Measurements from ENCODE around the gene AOPEP. TPM values are rescaled to one million over a fixed set of nuclear protein-coding genes. Genes with fewer than 3 reads are reported as not detected.

The AOPEP gene
- total and polyA plus RNA-seq, 11 donors, result 105 to 310 (median 185) TPM

DNA sequence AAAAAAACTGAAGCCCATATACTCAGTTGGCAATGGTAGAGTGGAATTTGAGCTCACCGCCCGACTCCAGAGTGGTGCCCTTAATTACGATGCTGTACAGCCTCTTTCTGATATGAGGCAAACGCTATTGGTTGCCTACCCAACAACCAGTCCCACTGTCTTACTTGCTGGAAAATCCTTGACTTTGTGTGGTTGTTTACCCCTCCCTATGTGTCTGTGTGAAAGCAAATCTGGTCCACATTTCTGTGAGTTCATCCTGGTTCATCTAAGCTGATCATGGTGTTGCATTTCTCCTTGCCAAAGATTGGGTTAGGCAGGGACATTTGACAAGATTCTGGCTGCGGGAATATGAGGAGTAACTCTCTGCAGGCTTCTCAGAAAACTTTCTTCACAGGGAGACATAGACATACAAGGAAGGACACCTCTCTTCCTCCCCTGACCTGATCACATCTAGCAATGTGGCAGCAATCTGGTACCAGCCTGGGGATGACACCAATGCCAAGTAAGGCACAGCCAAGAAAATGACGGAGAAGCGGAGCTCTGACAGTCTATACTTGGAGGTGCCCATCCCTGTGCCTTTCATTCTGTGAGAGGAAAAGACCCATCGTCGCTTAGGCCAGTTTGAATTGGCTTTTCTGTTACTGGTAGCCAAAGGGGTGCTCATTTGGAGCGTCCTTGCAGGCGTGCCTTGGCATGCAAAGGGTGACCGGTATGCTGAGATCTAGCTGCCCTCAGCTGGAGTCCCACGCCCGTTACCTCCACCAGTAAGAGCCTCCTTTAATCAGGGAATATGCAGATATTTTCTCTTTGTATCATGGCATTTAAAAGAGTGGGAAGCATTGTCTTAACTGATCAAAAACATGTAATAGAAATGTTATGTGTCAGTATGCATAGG lies 124.3 kb downstream of the AOPEP start:
- WGBS, 4 donors, result 92 to 97% (median 95%) methylated on average over 14 of the region's 14 CpGs
- intact Hi-C loops (cut with DNase I), result loop anchor here in 1 of 10 donors (10.0 kb wide), 1 partner anchor 56 kb away; no protein-coding TSS in a partner anchor
- no peak overlapping the region for H3K27ac ChIP-seq
- H3K9me3 ChIP-seq, result no peaks in the 10 kb centered on the region
- no peaks in the 10 kb centered on the region for H3K36me3 ChIP-seq
- no peak for DNase-seq
- no peak for ATAC-seq
- H3K4me3 ChIP-seq, result no peak overlapping the region
- H3K4me1 ChIP-seq, result peaks cover 0 to 10% (median 0%) of the 10 kb centered on the region in 12 donors
- H3K27me3 ChIP-seq, result no peaks in the 10 kb centered on the region
- TF ChIP-seq CTCF (IDR thresholded peaks at IDR 0.05) (no peak), POLR2A (IDR thresholded peaks at IDR 0.05) (no peak)

GRCh38 chr9:94851467-94851866 lies 125.0 kb downstream of the AOPEP start:
- intact Hi-C loops (cut with DNase I), result loop anchor here in 1 of 10 donors (10.0 kb wide), 1 partner anchor 57 kb away; no protein-coding TSS in a partner anchor
- H3K27ac ChIP-seq, result no peak overlapping the region
- no peak for DNase-seq
- WGBS, 4 donors, result 95 to 97% (median 96%) methylated on average over 4 of the region's 4 CpGs
- no peaks in the 10 kb centered on the region for H3K9me3 ChIP-seq
- H3K27me3 ChIP-seq, result no peaks in the 10 kb centered on the region
- no peak overlapping the region for H3K4me3 ChIP-seq
- H3K36me3 ChIP-seq, result no peaks in the 10 kb centered on the region
- ATAC-seq, result no peak
- TF ChIP-seq CTCF (IDR thresholded peaks at IDR 0.05) (no peak), POLR2A (IDR thresholded peaks at IDR 0.05) (no peak)
- peaks cover 0 to 10% (median 0%) of the 10 kb centered on the region in 12 donors for H3K4me1 ChIP-seq

GRCh38 chr9:94851892-94852291 lies 125.4 kb downstream of the AOPEP start:
- H3K4me1 ChIP-seq, result peaks cover 0 to 10% (median 0%) of the 10 kb centered on the region in 12 donors
- DNase-seq (no peak), ATAC-seq (no peak)
- no peaks in the 10 kb centered on the region for H3K36me3 ChIP-seq
- TF ChIP-seq CTCF (IDR thresholded peaks at IDR 0.05) (no peak), POLR2A (IDR thresholded peaks at IDR 0.05) (no peak)
- intact Hi-C loops (cut with DNase I), result loop anchor here in 1 of 10 donors (10.0 kb wide), 1 partner anchor 57 kb away; no protein-coding TSS in a partner anchor
- WGBS, 4 donors, result 93 to 97% (median 93%) methylated on average over 5 of the region's 5 CpGs
- H3K9me3 ChIP-seq, result no peaks in the 10 kb centered on the region
- H3K27me3 ChIP-seq, result no peaks in the 10 kb centered on the region
- no peak overlapping the region for H3K27ac ChIP-seq
- H3K4me3 ChIP-seq, result no peak overlapping the region

- Histone ChIP-seq H3K4me3 (no peak overlapping the region), H3K4me1 (peaks cover 0 to 7% (median 0%) of the 10 kb centered on the region in 12 donors), H3K27me3 (no peaks in the 10 kb centered on the region), H3K36me3 (no peaks in the 10 kb centered on the region), H3K27ac (no peak overlapping the region), H3K9me3 (no peaks in the 10 kb centered on the region)
- WGBS, 4 donors, result 97 to 99% (median 97%) methylated on average over 4 of the region's 4 CpGs
- DNase-seq (no peak), ATAC-seq (no peak)
- intact Hi-C loops (cut with DNase I), result loop anchor here in 1 of 10 donors (10.0 kb wide), 1 partner anchor 58 kb away; no protein-coding TSS in a partner anchor
- TF ChIP-seq CTCF (IDR thresholded peaks at IDR 0.05) (no peak), POLR2A (IDR thresholded peaks at IDR 0.05) (no peak)
Measured at GRCh38 chr9:94852373-94852772, 125.9 kb downstream of the AOPEP start.

Data from heart left ventricle (tissue), 16 donors.